H9 (cell line): ENCODE results near the gene WDR7. TPM values are rescaled to one million over a fixed set of nuclear protein-coding genes. Genes with fewer than 3 reads are reported as not detected.
A peak's percentile ranks its signal among the peaks of the same experiment; 100 is the strongest.

Source experiments
- DNase-seq: peaks from one replicate; pipeline ENCODE4 v3.0.0-alpha.2; 2017
- H2AFZ ChIP-seq: one replicate; pipeline ENCODE4 v1.6.1; 2013; ENCODE audit warnings: mild to moderate bottlenecking, low read length, control low read depth, moderate library complexity
- H2AK5ac ChIP-seq: 2 replicates; pipeline ENCODE4 v1.6.1; 2013; ENCODE audit warnings: low read length, control low read depth, mixed read lengths; ENCODE audit not compliant: insufficient read length
- H2BK120ac ChIP-seq: one replicate; pipeline ENCODE4 v1.6.1; 2013; ENCODE audit warnings: low read depth, mild to moderate bottlenecking, low read length, control low read depth, inconsistent platforms; ENCODE audit not compliant: poor library complexity, severe bottlenecking
- H2BK12ac ChIP-seq: 2 replicates; pipeline ENCODE4 v1.6.1; 2013; ENCODE audit warnings: low read length, control low read depth, mixed read lengths, low read depth; ENCODE audit not compliant: insufficient read length
- H2BK15ac ChIP-seq: 2 replicates; pipeline ENCODE4 v1.6.1; 2013; ENCODE audit warnings: low read depth, low read length, control low read depth
- H2BK20ac ChIP-seq: one replicate; pipeline ENCODE4 v1.6.1; 2013; ENCODE audit warnings: low read depth, mild to moderate bottlenecking, low read length, control low read depth, inconsistent platforms; ENCODE audit not compliant: poor library complexity, severe bottlenecking
- H2BK5ac ChIP-seq: 2 replicates; pipeline ENCODE4 v1.6.1; 2013; ENCODE audit warnings: low read length, control low read depth, mixed read lengths; ENCODE audit not compliant: insufficient read length
- H3K14ac ChIP-seq: 2 replicates; pipeline ENCODE4 v1.6.1; 2013; ENCODE audit warnings: low read length, control low read depth; ENCODE audit not compliant: insufficient read depth
- H3K18ac ChIP-seq: 2 replicates; pipeline ENCODE4 v1.6.1; 2013; ENCODE audit warnings: low read depth, mild to moderate bottlenecking, mixed read lengths, low read length, control low read depth; ENCODE audit not compliant: insufficient read length
- H3K23ac ChIP-seq: 2 replicates; pipeline ENCODE4 v1.6.1; 2013; ENCODE audit warnings: low read length, control low read depth, mixed read lengths, low read depth; ENCODE audit not compliant: insufficient read length
- H3K23me2 ChIP-seq: 2 replicates; pipeline ENCODE4 v1.6.1; 2013; ENCODE audit warnings: low read depth, mild to moderate bottlenecking, mixed read lengths, low read length, control low read depth; ENCODE audit not compliant: insufficient read length, poor library complexity, severe bottlenecking
- H3K27ac ChIP-seq: 2 replicates; pipeline ENCODE4 v1.5.1; 2013; ENCODE audit warnings: low read length, control low read depth, mixed read lengths, low read depth; ENCODE audit not compliant: insufficient read length
- H3K27me3 ChIP-seq: 2 replicates; pipeline ENCODE4 v1.6.1; 2013; ENCODE audit warnings: low read length, control low read depth, inconsistent platforms; ENCODE audit not compliant: insufficient read depth
- H3K4ac ChIP-seq: 2 replicates; pipeline ENCODE4 v1.6.1; 2013; ENCODE audit warnings: low read depth, mild to moderate bottlenecking, control low read depth, inconsistent platforms, low read length, moderate library complexity
- H3K4me1 ChIP-seq: 2 replicates; pipeline ENCODE4 v1.6.1; 2013; ENCODE audit warnings: low read length, control low read depth, inconsistent platforms; ENCODE audit not compliant: insufficient read depth
- H3K4me2 ChIP-seq: 2 replicates; pipeline ENCODE4 v1.6.1; 2013; ENCODE audit warnings: low read length, control low read depth, mixed read lengths; ENCODE audit not compliant: insufficient read length, insufficient read depth
- H3K56ac ChIP-seq: 2 replicates; pipeline ENCODE4 v1.6.1; 2013; ENCODE audit warnings: low read depth, mild to moderate bottlenecking, mixed read lengths, low read length, control low read depth; ENCODE audit not compliant: insufficient read length
- H3K79me1 ChIP-seq: 2 replicates; pipeline ENCODE4 v1.6.1; 2013; ENCODE audit warnings: low read depth, mild to moderate bottlenecking, moderate library complexity, low read length, control low read depth, inconsistent platforms; ENCODE audit not compliant: insufficient read depth, poor library complexity, severe bottlenecking
- H3K79me2 ChIP-seq: 2 replicates; pipeline ENCODE4 v1.6.1; 2013; ENCODE audit warnings: low read length, control low read depth, inconsistent platforms; ENCODE audit not compliant: insufficient read depth
- H3K9ac ChIP-seq: 2 replicates; pipeline ENCODE4 v1.6.1; 2013; ENCODE audit warnings: low read length, control low read depth, mixed read lengths; ENCODE audit not compliant: insufficient read length; ENCODE audit errors: extremely low read depth
- H3K9me3 ChIP-seq: one replicate; pipeline ENCODE4 v1.6.1; 2013; ENCODE audit warnings: low read depth, low read length, inconsistent platforms; ENCODE audit not compliant: control insufficient read depth
- H3T11ph ChIP-seq: one replicate; pipeline ENCODE4 v1.6.1; 2013; ENCODE audit warnings: mild to moderate bottlenecking, low read length, control low read depth, inconsistent platforms
- H4K20me1 ChIP-seq: one replicate; pipeline ENCODE4 v1.6.1; 2013; ENCODE audit not compliant: control insufficient read depth, insufficient read length, insufficient read depth
- H4K5ac ChIP-seq: 2 replicates; pipeline ENCODE4 v1.6.1; 2013; ENCODE audit warnings: low read depth, mild to moderate bottlenecking, mixed read lengths, low read length, control low read depth; ENCODE audit not compliant: insufficient read length
- H4K8ac ChIP-seq: replicated peaks from 2 replicates; pipeline ENCODE4 v1.6.1; 2013; ENCODE audit warnings: low read length, control low read depth, mixed read lengths, low read depth; ENCODE audit not compliant: insufficient read length
- H4K91ac ChIP-seq: 2 replicates; pipeline ENCODE4 v1.6.1; 2013; ENCODE audit warnings: low read depth, mild to moderate bottlenecking, moderate library complexity, mixed read lengths, low read length, control low read depth; ENCODE audit not compliant: insufficient read length
- H3K27ac Mint-ChIP-seq, 3 experiments: 2 replicates in 2 of 3; 3 replicates in 1 of 3; pipeline ENCODE4 v1.8.0; 2020 to 2021; ENCODE audit warnings: mixed read lengths in 3 of 3, mild to moderate bottlenecking in 1 of 3, moderate library complexity in 1 of 3
- H3K27me3 Mint-ChIP-seq: 2 replicates; pipeline ENCODE4 v1.8.0; 2021; ENCODE audit warnings: low read depth, mild to moderate bottlenecking, moderate library complexity, mixed read lengths
- H3K36me3 Mint-ChIP-seq, 3 experiments: 2 replicates in 2 of 3; 3 replicates in 1 of 3; pipeline ENCODE4 v1.8.0; 2020 to 2021; ENCODE audit warnings: low read depth in 3 of 3, mixed read lengths in 3 of 3; ENCODE audit not compliant: insufficient read depth in 1 of 3
- H3K4me1 Mint-ChIP-seq, 2 experiments: 2 replicates each; pipeline ENCODE4 v1.8.0; 2020; ENCODE audit warnings: mixed read lengths in 2 of 2
- H3K4me3 Mint-ChIP-seq, 2 experiments: 2 replicates in 1 of 2; 3 replicates in 1 of 2; pipeline ENCODE4 v1.8.0; 2020 to 2021; ENCODE audit warnings: mild to moderate bottlenecking in 2 of 2, mixed read lengths in 2 of 2, moderate library complexity in 1 of 2
- H3K9me3 Mint-ChIP-seq, 2 experiments: 2 replicates in 1 of 2; 3 replicates in 1 of 2; pipeline ENCODE4 v1.8.0; 2020; ENCODE audit warnings: mild to moderate bottlenecking in 2 of 2, mixed read lengths in 2 of 2, moderate library complexity in 1 of 2
- WGBS: extraction: QIAGEN DNeasy Blood & Tissue Kit; methylation state at CpG from one replicate; pipeline ENCODE4 v1.1.7; 2013; ENCODE audit warnings: missing lambda C conversion rate, low lambda C conversion rate, mixed read lengths; ENCODE audit not compliant: insufficient read length; ENCODE audit errors: extremely low coverage; 5-methylcytosine and 5-hydroxymethylcytosine counted together
- total RNA-seq: library from RNA; stranded (reverse); gene quantifications from 2 replicates; pipeline ENCODE4 v1.2.1, GENCODE V29; 2021
- TF ChIP-seq, protein P1 (sequence below): fragments of 200-600 bp; sonication (generic); conservative IDR thresholded peaks from 3 replicates; pipeline ENCODE4 v1.8.0; 2021; ENCODE audit warnings: antibody characterized with exemption, mild to moderate bottlenecking

The WDR7 gene
- total RNA-seq, 1 experiment from 2014 or later: 14.8 TPM

DNA sequence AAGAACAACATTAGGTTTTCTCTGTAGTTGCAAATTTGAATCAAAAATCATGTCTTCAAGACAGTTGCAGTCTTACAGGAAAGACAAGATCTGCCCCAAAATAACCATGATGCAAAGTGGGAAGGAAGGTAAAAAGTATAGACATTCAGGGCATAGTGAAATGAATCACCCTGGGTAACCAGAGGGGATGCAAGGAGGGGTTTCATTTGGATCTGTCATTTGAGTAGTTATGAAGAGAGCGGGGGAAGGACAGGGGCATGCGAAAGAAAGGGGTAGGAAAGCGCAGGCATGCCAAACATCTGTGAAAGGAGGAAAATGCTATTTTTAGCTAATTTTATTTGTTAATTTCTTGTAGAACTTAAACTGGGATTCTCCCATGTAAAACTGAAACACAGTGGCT, 276.6 kb downstream of the WDR7 start:
- Histone ChIP-seq H3K79me2 (no peaks in the 10 kb centered on the region), H3K79me1 (no peaks in the 10 kb centered on the region), H4K5ac (no peak overlapping the region), H3K18ac (no peak overlapping the region), H3K4me1 (no peaks in the 10 kb centered on the region; the same call in 1 of the 2 replicates), H3K9me3 (no peaks in the 10 kb centered on the region), H3K27me3 (no peaks in the 10 kb centered on the region), H4K8ac (no peak overlapping the region), H3K23ac (no peak overlapping the region), H3K4ac (no peak overlapping the region), H3K9ac (no peak overlapping the region), H3K4me2 (no peak overlapping the region), H2BK12ac (no peak overlapping the region), H4K20me1 (no peaks in the 10 kb centered on the region), H2AFZ (no peak overlapping the region), H3K14ac (no peak overlapping the region), H2BK120ac (no peak overlapping the region), H2BK15ac (no peak overlapping the region), H2BK5ac (no peak overlapping the region), H2BK20ac (no peak overlapping the region), H3K27ac (no peak overlapping the region), H4K91ac (no peak overlapping the region), H2AK5ac (no peak overlapping the region), H3K56ac (no peak overlapping the region), H3K23me2 (no peaks in the 10 kb centered on the region), H3T11ph (no peak overlapping the region)
- Mint-ChIP-seq H3K9me3 (no peaks in the 10 kb centered on the region; a peak in 1 of 5 replicates), H3K36me3 (no peaks in the 10 kb centered on the region), H3K4me3 (no peak overlapping the region), H3K27me3 (no peaks in the 10 kb centered on the region), H3K27ac (peak overlapping the region in 2 of 3 experiments; percentile 0 to 12; a peak in 2 of 7 replicates), H3K4me1 (peaks cover 7% of the 10 kb centered on the region in 2 experiments)
- no CpG with 5 or more reads among the region's 3 CpGs for WGBS
- DNase-seq: no peak
- TF ChIP-seq, protein P1, sequence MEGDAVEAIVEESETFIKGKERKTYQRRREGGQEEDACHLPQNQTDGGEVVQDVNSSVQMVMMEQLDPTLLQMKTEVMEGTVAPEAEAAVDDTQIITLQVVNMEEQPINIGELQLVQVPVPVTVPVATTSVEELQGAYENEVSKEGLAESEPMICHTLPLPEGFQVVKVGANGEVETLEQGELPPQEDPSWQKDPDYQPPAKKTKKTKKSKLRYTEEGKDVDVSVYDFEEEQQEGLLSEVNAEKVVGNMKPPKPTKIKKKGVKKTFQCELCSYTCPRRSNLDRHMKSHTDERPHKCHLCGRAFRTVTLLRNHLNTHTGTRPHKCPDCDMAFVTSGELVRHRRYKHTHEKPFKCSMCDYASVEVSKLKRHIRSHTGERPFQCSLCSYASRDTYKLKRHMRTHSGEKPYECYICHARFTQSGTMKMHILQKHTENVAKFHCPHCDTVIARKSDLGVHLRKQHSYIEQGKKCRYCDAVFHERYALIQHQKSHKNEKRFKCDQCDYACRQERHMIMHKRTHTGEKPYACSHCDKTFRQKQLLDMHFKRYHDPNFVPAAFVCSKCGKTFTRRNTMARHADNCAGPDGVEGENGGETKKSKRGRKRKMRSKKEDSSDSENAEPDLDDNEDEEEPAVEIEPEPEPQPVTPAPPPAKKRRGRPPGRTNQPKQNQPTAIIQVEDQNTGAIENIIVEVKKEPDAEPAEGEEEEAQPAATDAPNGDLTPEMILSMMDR: no peak
